IMR-90 (cell line): ENCODE results near the gene TM9SF4. TPM values are rescaled to one million over a fixed set of nuclear protein-coding genes. Genes with fewer than 3 reads are reported as not detected.

ENCODE experiments used
- ATAC-seq: fragments of 200-7000 bp; cut with Tn5 transposase; 2 replicates; pipeline ENCODE4 v1.9.1; 2020; ENCODE audit warnings: low read depth, mild to moderate bottlenecking, moderate library complexity
- BruUV-seq: library from RNA; stranded (reverse); fragments of 400-500 nt; replicated peaks from 2 replicates; lab custom pipeline; 2021; lab: Mats Ljungman, UMichigan
- CTCF ChIA-PET: fragments of 300-600 bp; formaldehyde crosslinking; extraction: SDS; loops from one replicate; lab custom pipeline; 2021; ENCODE audit warnings: antibody characterized with exemption; lab: Yijun Ruan, JAX
- POLR2A ChIA-PET: fragments of 300-600 bp; sonication (Branson Sonifier 250); formaldehyde crosslinking; loops from one replicate; lab custom pipeline; 2022; ENCODE audit warnings: antibody characterized with exemption; ENCODE audit not compliant: unreplicated experiment; lab: Charles Lee
- DNase-seq: peaks from one replicate; pipeline ENCODE4 v3.0.0; 2013
- H2AFZ ChIP-seq: replicated peaks from 2 replicates; pipeline ENCODE3; 2013; ENCODE audit warnings: low read length, mild to moderate bottlenecking; ENCODE audit not compliant: poor library complexity
- H2AK5ac ChIP-seq: 2 replicates; pipeline ENCODE4 v1.6.1; 2013; ENCODE audit warnings: low read depth, low read length, inconsistent platforms
- H2AK9ac ChIP-seq: replicated peaks from 2 replicates; pipeline ENCODE3; 2013; ENCODE audit warnings: mild to moderate bottlenecking, low read depth, low read length, moderate library complexity; ENCODE audit not compliant: poor library complexity
- H2BK120ac ChIP-seq: 2 replicates; pipeline ENCODE4 v1.6.1; 2013; ENCODE audit warnings: low read depth, low read length, inconsistent platforms
- H2BK15ac ChIP-seq: 3 replicates; pipeline ENCODE4 v1.6.1; 2013; ENCODE audit warnings: low read depth, low read length, inconsistent platforms
- H2BK20ac ChIP-seq: 2 replicates; pipeline ENCODE4 v1.6.1; 2013; ENCODE audit warnings: low read depth, mild to moderate bottlenecking, inconsistent platforms, low read length, moderate library complexity
- H2BK5ac ChIP-seq: 2 replicates; pipeline ENCODE4 v1.6.1; 2013; ENCODE audit warnings: mild to moderate bottlenecking, low read depth, low read length, inconsistent platforms; ENCODE audit not compliant: poor library complexity, severe bottlenecking
- H3K14ac ChIP-seq: replicated peaks from 2 replicates; pipeline ENCODE4 v1.6.1; 2013; ENCODE audit warnings: low read depth, low read length, inconsistent platforms
- H3K18ac ChIP-seq: 2 replicates; pipeline ENCODE4 v1.6.1; 2013; ENCODE audit warnings: low read depth, low read length, control low read depth
- H3K23ac ChIP-seq: 2 replicates; pipeline ENCODE4 v1.6.1; 2013; ENCODE audit warnings: low read depth, low read length, inconsistent platforms
- H3K27ac ChIP-seq: 2 replicates; pipeline ENCODE4 v1.5.1; 2013; ENCODE audit warnings: mild to moderate bottlenecking, control low read depth, low read length; ENCODE audit not compliant: insufficient read depth
- H3K27me3 ChIP-seq: 2 replicates; pipeline ENCODE4 v1.6.1; 2013; ENCODE audit warnings: low read length; ENCODE audit not compliant: control insufficient read depth, insufficient read depth
- H3K36me3 ChIP-seq: 2 replicates; pipeline ENCODE4 v1.6.1; 2013; ENCODE audit warnings: low read length, mixed read lengths; ENCODE audit not compliant: control insufficient read depth, insufficient read depth
- H3K4ac ChIP-seq: 2 replicates; pipeline ENCODE4 v1.6.1; 2013; ENCODE audit warnings: low read depth, low read length, inconsistent platforms
- H3K4me1 ChIP-seq: 2 replicates; pipeline ENCODE4 v1.6.1; 2013; ENCODE audit warnings: low read length, mixed read lengths; ENCODE audit not compliant: control insufficient read depth, insufficient read depth
- H3K4me2 ChIP-seq: 2 replicates; pipeline ENCODE4 v1.6.1; 2013; ENCODE audit warnings: low read depth, mild to moderate bottlenecking, control low read depth, low read length, moderate library complexity
- H3K4me3 ChIP-seq: 2 replicates; pipeline ENCODE4 v1.5.1; 2013; ENCODE audit warnings: low read depth, mild to moderate bottlenecking, control low read depth, low read length, moderate library complexity; ENCODE audit not compliant: insufficient read depth
- H3K56ac ChIP-seq: 2 replicates; pipeline ENCODE4 v1.6.1; 2013; ENCODE audit warnings: low read length, inconsistent platforms; ENCODE audit not compliant: insufficient read depth; ENCODE audit errors: extremely low read depth
- H3K79me1 ChIP-seq, 2 experiments: 2 replicates each; pipeline ENCODE4 v1.6.1; 2013; ENCODE audit warnings: low read length in 2 of 2, inconsistent platforms in 1 of 2, low read depth in 1 of 2
- H3K9ac ChIP-seq: 2 replicates; pipeline ENCODE4 v1.6.1; 2013; ENCODE audit warnings: low read depth, low read length, control low read depth
- H3K9me1 ChIP-seq: 2 replicates; pipeline ENCODE4 v1.6.1; 2013; ENCODE audit warnings: low read length, inconsistent platforms; ENCODE audit not compliant: insufficient read depth
- H3K9me3 ChIP-seq: 2 replicates; pipeline ENCODE4 v1.6.1; 2013; ENCODE audit warnings: low read length; ENCODE audit not compliant: control insufficient read depth, insufficient read depth
- H4K20me1 ChIP-seq: 2 replicates; pipeline ENCODE4 v1.6.1; 2013; ENCODE audit warnings: low read length, inconsistent platforms; ENCODE audit not compliant: insufficient read depth
- H4K5ac ChIP-seq: 2 replicates; pipeline ENCODE4 v1.6.1; 2013; ENCODE audit warnings: mild to moderate bottlenecking, low read depth, low read length, control low read depth
- H4K8ac ChIP-seq, 2 experiments: 2 replicates each; pipeline ENCODE4 v1.6.1; 2013; ENCODE audit warnings: low read depth in 2 of 2, low read length in 2 of 2, control low read depth in 1 of 2, inconsistent platforms in 1 of 2
- H4K91ac ChIP-seq: 2 replicates; pipeline ENCODE4 v1.6.1; 2013; ENCODE audit warnings: low read depth, low read length, inconsistent platforms; ENCODE audit not compliant: insufficient read depth
- BHLHE40 ChIP-seq: fragments of 150-350 bp; IDR thresholded peaks from 2 replicates; pipeline ENCODE4 v1.6.1; 2016; ENCODE audit warnings: mild to moderate bottlenecking, low read depth, low read length
- CEBPB ChIP-seq: IDR thresholded peaks from 2 replicates; pipeline ENCODE4 v1.6.1; 2012; ENCODE audit warnings: low read depth, low read length, improper control_type of control experiment
- CHD1 ChIP-seq: IDR thresholded peaks from 2 replicates; pipeline ENCODE4 v1.6.1; 2012; ENCODE audit warnings: low read depth, low read length, improper control_type of control experiment
- FOS ChIP-seq: fragments of 150-350 bp; IDR thresholded peaks from 2 replicates; pipeline ENCODE4 v1.6.1; 2016; ENCODE audit warnings: low read depth, low read length
- MAFK ChIP-seq: IDR thresholded peaks from 2 replicates; pipeline ENCODE4 v1.6.1; 2012; ENCODE audit warnings: low read depth, low read length, improper control_type of control experiment
- MAZ ChIP-seq: IDR thresholded peaks from 2 replicates; pipeline ENCODE4 v1.6.1; 2012; ENCODE audit warnings: low read depth, mild to moderate bottlenecking, low read length, improper control_type of control experiment, moderate library complexity, borderline replicate concordance
- MXI1 ChIP-seq: IDR thresholded peaks from 2 replicates; pipeline ENCODE4 v1.6.1; 2012; ENCODE audit warnings: low read depth, mild to moderate bottlenecking, low read length, moderate library complexity, borderline replicate concordance
- NFE2L2 ChIP-seq: fragments of 150-350 bp; IDR thresholded peaks from 2 replicates; pipeline ENCODE4 v1.6.1; 2016; ENCODE audit warnings: low read depth, mild to moderate bottlenecking, low read length
- POLR2A ChIP-seq: IDR thresholded peaks from 2 replicates; pipeline ENCODE4 v1.6.1; 2012; ENCODE audit warnings: mild to moderate bottlenecking, low read depth, low read length
- RAD21 ChIP-seq: IDR thresholded peaks from 2 replicates; pipeline ENCODE4 v1.6.1; 2012; ENCODE audit warnings: low read length, improper control_type of control experiment
- RCOR1 ChIP-seq: IDR thresholded peaks from 2 replicates; pipeline ENCODE4 v1.6.1; 2012; ENCODE audit warnings: mild to moderate bottlenecking, low read length, improper control_type of control experiment; ENCODE audit not compliant: insufficient replicate concordance
- RFX5 ChIP-seq: IDR thresholded peaks from 2 replicates; pipeline ENCODE4 v1.8.0; 2012; ENCODE audit warnings: low read depth, mild to moderate bottlenecking, low read length, moderate library complexity
- SMC3 ChIP-seq: fragments of 150-350 bp; IDR thresholded peaks from 2 replicates; pipeline ENCODE4 v1.6.1; 2016; ENCODE audit warnings: low read depth, mild to moderate bottlenecking, antibody characterized with exemption, low read length, moderate library complexity
- WGBS, 2 experiments: methylation state at CpG; one replicate each; pipeline versions ENCODE4 v1.1.5 to v1.1.7; 2013; ENCODE audit warnings: missing lambda C conversion rate in 2 of 2; ENCODE audit not compliant: insufficient read length in 1 of 2; ENCODE audit errors: extremely low coverage in 2 of 2; 5-methylcytosine and 5-hydroxymethylcytosine counted together
- dilution Hi-C: fragments of 300-500 bp; cut with HindIII; formaldehyde crosslinking; loops from one replicate; pipeline ENCODE4 v1.14.3; 2018; ENCODE audit warnings: low sequenced_read_pairs; ENCODE audit not compliant: unreplicated experiment
- in situ Hi-C: fragments of 300-500 bp; cut with MboI; formaldehyde crosslinking; loops from 3 replicates; pipeline ENCODE4 v1.14.3; 2019; ENCODE audit warnings: low sequenced_read_pairs, inconsistent platforms, mixed read lengths
- intact Hi-C: fragments of 100-400 bp; cut with micrococcal nuclease; formaldehyde crosslinking; loops from 2 replicates; pipeline ENCODE4 v1.10.0; 2022
- polyA plus RNA-seq, 3 experiments: library from polyadenylated mRNA; depleted of rRNA; stranded (reverse); fragments of >200 nt; gene quantifications; 2 replicates each; pipeline ENCODE4 v1.2.3, GENCODE V29; 2012; ENCODE audit warnings: low replicate concordance in 1 of 3
- total RNA-seq: library from RNA; depleted of rRNA; stranded (reverse); fragments of >200 nt; gene quantifications from 2 replicates; pipeline ENCODE4 v1.2.3, GENCODE V29; 2012
- TF ChIP-seq, protein P1 (sequence below): fragments of 150-350 bp; IDR thresholded peaks from 2 replicates; pipeline ENCODE4 v1.6.1; 2016; ENCODE audit warnings: low read depth, mild to moderate bottlenecking, low read length, moderate library complexity, borderline replicate concordance
- TF ChIP-seq, protein P2 (sequence below): conservative IDR thresholded peaks from 2 replicates; pipeline ENCODE4 v1.5.1; 2012; ENCODE audit warnings: mild to moderate bottlenecking, low read depth, low read length, improper control_type of control experiment
- TF ChIP-seq, protein P3 (sequence below): fragments of 150-350 bp; IDR thresholded peaks from 2 replicates; pipeline ENCODE4 v1.6.1; 2017; ENCODE audit warnings: mild to moderate bottlenecking, antibody characterized with exemption, low read length, low read depth

TM9SF4 gene
- total and polyA plus RNA-seq, 2 of the 4 experiments (the other 2 are of a cell fraction), result 35.3 to 59.1 TPM

DNA sequence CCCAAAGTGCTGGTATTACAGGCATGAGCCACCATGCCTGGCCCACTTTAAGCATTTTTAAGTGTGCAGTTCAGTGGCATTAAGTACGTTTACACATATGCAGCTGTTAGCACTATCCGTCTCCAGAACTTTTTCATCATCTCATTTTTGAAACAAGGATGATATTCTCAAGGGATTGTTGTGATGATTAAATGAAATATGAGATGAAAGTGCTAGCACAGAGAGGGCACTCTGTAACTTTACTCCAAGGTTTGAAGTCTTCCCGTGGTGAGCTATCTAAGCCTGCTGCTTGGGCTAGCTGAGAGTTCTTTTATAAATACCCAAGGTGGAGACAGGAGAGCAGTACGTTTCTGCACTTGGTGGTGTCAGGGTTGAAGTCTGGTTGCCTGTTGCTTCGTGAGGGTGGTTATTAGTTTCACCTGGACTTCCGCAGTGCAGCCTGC is 6.6 kb downstream of the TM9SF4 start:
- WGBS, 2 experiments, result no CpG with 5 or more reads among the region's 6 CpGs
- Histone ChIP-seq H3K56ac (no peak overlapping the region), H4K20me1 (peaks cover 74% of the 10 kb centered on the region), H4K91ac (no peak overlapping the region), H2BK20ac (no peak overlapping the region), H3K9me1 (peaks cover 12% of the 10 kb centered on the region), H3K4ac (no peak overlapping the region), H4K8ac (no peak overlapping the region), H3K36me3 (peaks cover 6% of the 10 kb centered on the region), H3K18ac (no peak overlapping the region), H3K9ac (no peak overlapping the region), H3K27me3 (no peaks in the 10 kb centered on the region), H3K79me1 (peaks cover 28 to 79% of the 10 kb centered on the region in 2 experiments), H2AK9ac (no peak overlapping the region), H2AK5ac (no peak overlapping the region), H2AFZ (no peak overlapping the region), H2BK5ac (no peak overlapping the region), H4K5ac (no peak overlapping the region), H3K14ac (no peak overlapping the region), H3K27ac (no peak overlapping the region), H2BK120ac (no peak overlapping the region), H3K23ac (no peak overlapping the region), H3K4me1 (peaks cover 2% of the 10 kb centered on the region; the same call in 1 of the 2 replicates), H2BK15ac (no peak overlapping the region), H3K4me3 (no peak overlapping the region), H3K4me2 (no peak overlapping the region), H3K9me3 (no peaks in the 10 kb centered on the region)
- DNase-seq (peak; percentile 22), ATAC-seq (peak; percentile 73)
- POLR2A ChIA-PET, result interaction anchor here (0.6 kb wide), 1 partner anchor 1293 kb away, joined by 12 read pairs; no protein-coding TSS in a partner anchor
- CTCF ChIA-PET, result interaction anchor here (0.6 to 0.7 kb wide), 2 partner anchors 9 to 1245 kb away, joined by 3 read pairs; no protein-coding TSS in a partner anchor
- intact Hi-C loops, result no loop called here
- BruUV-seq, result no TSS peak
- dilution Hi-C loops, result no loop called here
- in situ Hi-C loops, result no loop called here
- TF ChIP-seq MXI1 (no peak), CEBPB (no peak), BHLHE40 (no peak), CHD1 (no peak), SMC3 (no peak), MAFK (no peak), RFX5 (no peak), RAD21 (no peak), POLR2A (no peak), RCOR1 (no peak), FOS (no peak), MAZ (no peak), NFE2L2 (no peak)
- TF ChIP-seq, protein P1, sequence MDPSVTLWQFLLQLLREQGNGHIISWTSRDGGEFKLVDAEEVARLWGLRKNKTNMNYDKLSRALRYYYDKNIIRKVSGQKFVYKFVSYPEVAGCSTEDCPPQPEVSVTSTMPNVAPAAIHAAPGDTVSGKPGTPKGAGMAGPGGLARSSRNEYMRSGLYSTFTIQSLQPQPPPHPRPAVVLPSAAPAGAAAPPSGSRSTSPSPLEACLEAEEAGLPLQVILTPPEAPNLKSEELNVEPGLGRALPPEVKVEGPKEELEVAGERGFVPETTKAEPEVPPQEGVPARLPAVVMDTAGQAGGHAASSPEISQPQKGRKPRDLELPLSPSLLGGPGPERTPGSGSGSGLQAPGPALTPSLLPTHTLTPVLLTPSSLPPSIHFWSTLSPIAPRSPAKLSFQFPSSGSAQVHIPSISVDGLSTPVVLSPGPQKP, result no peak
- TF ChIP-seq, protein P2, sequence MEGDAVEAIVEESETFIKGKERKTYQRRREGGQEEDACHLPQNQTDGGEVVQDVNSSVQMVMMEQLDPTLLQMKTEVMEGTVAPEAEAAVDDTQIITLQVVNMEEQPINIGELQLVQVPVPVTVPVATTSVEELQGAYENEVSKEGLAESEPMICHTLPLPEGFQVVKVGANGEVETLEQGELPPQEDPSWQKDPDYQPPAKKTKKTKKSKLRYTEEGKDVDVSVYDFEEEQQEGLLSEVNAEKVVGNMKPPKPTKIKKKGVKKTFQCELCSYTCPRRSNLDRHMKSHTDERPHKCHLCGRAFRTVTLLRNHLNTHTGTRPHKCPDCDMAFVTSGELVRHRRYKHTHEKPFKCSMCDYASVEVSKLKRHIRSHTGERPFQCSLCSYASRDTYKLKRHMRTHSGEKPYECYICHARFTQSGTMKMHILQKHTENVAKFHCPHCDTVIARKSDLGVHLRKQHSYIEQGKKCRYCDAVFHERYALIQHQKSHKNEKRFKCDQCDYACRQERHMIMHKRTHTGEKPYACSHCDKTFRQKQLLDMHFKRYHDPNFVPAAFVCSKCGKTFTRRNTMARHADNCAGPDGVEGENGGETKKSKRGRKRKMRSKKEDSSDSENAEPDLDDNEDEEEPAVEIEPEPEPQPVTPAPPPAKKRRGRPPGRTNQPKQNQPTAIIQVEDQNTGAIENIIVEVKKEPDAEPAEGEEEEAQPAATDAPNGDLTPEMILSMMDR, result no peak
- TF ChIP-seq, protein P3, sequence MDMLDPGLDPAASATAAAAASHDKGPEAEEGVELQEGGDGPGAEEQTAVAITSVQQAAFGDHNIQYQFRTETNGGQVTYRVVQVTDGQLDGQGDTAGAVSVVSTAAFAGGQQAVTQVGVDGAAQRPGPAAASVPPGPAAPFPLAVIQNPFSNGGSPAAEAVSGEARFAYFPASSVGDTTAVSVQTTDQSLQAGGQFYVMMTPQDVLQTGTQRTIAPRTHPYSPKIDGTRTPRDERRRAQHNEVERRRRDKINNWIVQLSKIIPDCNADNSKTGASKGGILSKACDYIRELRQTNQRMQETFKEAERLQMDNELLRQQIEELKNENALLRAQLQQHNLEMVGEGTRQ, result no peak
